Measurements from ENCODE around the gene TMEM185B. TPM values are rescaled to one million over a fixed set of nuclear protein-coding genes. Genes with fewer than 3 reads are reported as not detected.
A peak's percentile ranks its signal among the peaks of the same experiment; 100 is the strongest.

TMEM185B gene
- total RNA-seq, 1 donor = 41.7 TPM

DNA sequence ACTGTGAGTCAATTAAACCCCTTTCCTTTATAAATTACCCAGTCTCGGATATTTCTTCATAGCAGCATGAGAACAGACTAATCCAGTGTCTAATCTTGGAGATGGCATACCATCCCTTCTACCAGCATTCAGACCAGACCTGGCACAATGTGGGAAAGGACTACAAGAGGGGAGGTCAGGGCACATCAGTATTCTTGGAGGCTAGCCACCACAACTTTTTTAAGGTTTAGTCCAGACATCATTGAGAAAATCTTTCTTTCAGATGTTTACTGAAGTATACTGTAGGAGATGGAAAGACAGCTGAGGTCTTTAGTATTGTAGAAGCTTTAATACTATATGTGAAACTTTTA is 33.4 kb upstream of the TMEM185B start:
- no peak for DNase-seq (ENCODE audit: low read depth)
- H3K4me3 ChIP-seq (ENCODE audit: low read depth, low read length) = no peak overlapping the region
- TF ChIP-seq, protein P1, sequence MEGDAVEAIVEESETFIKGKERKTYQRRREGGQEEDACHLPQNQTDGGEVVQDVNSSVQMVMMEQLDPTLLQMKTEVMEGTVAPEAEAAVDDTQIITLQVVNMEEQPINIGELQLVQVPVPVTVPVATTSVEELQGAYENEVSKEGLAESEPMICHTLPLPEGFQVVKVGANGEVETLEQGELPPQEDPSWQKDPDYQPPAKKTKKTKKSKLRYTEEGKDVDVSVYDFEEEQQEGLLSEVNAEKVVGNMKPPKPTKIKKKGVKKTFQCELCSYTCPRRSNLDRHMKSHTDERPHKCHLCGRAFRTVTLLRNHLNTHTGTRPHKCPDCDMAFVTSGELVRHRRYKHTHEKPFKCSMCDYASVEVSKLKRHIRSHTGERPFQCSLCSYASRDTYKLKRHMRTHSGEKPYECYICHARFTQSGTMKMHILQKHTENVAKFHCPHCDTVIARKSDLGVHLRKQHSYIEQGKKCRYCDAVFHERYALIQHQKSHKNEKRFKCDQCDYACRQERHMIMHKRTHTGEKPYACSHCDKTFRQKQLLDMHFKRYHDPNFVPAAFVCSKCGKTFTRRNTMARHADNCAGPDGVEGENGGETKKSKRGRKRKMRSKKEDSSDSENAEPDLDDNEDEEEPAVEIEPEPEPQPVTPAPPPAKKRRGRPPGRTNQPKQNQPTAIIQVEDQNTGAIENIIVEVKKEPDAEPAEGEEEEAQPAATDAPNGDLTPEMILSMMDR (IDR thresholded peaks at IDR 0.05; ENCODE audit: insufficient read depth, low read length) = no peak

DNA sequence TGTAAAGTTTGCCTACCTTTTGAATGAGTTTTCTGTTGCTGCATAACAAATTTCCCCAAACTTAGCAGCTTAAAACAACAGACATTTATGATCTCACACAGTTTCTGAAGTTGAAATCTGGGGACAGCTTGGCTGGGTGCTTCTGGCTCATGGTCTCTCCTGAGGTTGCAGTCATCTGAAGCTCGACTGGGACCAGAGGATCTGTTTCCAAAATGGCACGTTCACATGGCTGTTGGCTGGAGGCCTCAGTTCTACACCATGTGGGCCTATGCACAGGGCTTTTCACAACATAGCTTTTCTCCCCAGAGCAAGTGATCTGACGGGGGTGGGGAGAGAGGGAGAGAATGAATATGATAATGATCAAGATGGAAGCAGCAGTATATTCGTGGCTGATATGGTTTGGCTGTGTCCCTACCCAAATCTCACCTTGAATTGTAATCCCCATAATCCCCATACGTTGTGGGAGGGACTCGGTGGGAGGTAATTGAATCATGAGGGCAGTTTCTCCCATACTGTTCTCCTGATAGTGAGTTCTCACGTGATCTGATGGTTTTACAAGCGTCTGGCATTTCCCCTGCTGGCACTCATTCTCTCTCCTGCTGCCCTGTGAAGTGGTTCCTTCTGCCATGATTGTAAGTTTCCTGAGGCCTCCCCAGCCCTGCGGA is 32.9 kb upstream of the TMEM185B start:
- TF ChIP-seq, protein P1 (IDR thresholded peaks at IDR 0.05; ENCODE audit: insufficient read depth, low read length) = no peak
- no peak overlapping the region for H3K4me3 ChIP-seq (ENCODE audit: low read depth, low read length)
- DNase-seq (ENCODE audit: low read depth) = no peak

DNA sequence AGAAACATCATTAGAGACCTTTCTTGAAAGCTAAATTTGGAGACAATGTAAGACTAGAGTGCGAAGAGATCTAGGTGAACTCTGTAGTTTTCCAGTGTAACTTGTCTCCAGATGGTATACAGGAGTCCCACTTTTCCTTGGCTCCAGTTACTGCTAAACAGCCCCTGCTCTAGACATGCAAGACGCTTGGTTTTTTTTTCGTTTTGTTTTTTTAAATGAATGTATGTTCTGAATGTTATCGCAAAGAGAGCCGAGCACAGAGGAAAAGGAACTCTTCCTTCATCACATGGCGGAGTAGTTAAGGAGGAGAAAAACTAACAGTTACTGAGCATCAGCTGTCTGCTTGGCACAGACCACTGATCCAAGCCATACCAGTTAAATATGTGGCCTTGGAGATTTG is 31.9 kb upstream of the TMEM185B start:
- no peak for DNase-seq (ENCODE audit: low read depth)
- no peak overlapping the region for H3K4me3 ChIP-seq (ENCODE audit: low read depth, low read length)
- TF ChIP-seq, protein P1 (IDR thresholded peaks at IDR 0.05; ENCODE audit: insufficient read depth, low read length) = no peak

DNA sequence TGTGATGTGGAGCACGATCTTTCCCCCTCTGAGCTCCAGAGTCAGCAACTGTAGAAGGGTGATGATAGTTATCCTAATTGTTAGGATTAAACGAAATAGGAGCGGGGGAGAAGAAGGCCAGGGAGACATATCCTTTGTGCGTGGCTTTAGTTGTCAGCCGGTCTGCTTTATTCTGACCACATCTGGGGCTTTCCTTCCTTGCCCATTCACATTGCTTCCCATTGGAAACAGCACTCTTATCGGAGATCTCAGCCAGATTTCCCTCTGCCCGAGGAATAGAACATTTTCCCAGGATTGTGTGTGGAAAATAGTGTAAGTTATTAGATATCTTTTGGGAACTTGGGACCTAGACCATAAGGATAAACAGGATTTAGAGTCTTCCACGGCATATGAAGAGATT is 31.0 kb upstream of the TMEM185B start:
- TF ChIP-seq, protein P1 (IDR thresholded peaks at IDR 0.05; ENCODE audit: insufficient read depth, low read length) = no peak

DNA sequence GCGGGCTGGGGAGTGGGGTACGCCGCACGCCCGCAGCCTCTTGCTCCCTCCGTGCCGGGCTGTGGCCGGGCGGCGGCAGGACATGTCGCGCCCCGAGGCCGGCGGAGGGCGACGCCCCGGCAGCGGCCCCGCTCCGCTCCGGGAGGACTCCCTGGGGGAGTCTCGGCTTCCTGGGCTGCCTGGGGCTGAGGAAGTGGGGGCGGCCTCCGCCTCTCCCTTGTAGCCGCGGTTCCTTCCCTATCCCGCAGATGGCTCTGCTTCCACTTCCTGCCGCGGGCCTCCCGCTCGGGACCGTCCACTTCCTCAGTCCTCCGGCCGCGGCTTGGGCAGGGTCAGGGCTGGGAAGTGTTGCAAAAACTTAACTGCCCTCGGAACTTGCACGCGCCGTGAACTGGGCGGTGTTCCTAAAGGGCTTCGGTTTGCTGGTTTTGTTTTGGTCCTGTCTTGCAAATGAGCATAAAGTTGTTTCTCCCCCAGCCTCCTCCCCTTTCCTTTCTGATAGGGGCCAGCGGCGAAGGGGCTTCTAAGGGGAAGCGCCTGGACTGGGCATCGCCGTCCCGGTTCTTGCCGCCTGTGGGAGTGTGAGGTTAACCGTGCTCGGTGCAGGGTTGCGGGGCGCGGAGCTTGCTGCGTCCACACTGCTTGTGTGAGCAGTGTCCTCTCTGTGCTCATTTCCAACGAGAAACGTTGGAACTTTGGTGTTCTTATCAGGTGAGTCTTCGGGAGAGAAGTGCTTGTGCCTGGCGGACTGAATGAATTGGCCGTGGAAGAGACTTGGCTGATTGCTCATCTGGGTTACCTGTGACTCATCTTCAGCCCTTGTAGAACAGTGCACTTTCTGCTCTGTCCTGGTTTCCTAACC is 30.1 kb upstream of the TMEM185B start:
- TF ChIP-seq, protein P1 (IDR thresholded peaks at IDR 0.05; ENCODE audit: insufficient read depth, low read length) = peak; percentile 56
- peak overlapping the region; percentile 86 for H3K4me3 ChIP-seq (ENCODE audit: low read depth, low read length)
- DNase-seq (ENCODE audit: low read depth) = peak; percentile 77

More for the DNA sequence above, 31.0 kb upstream of the TMEM185B start:
- H3K4me3 ChIP-seq (ENCODE audit: low read depth, low read length) = peak overlapping the region; percentile 86
- DNase-seq (ENCODE audit: low read depth) = peak; percentile 33

DNA sequence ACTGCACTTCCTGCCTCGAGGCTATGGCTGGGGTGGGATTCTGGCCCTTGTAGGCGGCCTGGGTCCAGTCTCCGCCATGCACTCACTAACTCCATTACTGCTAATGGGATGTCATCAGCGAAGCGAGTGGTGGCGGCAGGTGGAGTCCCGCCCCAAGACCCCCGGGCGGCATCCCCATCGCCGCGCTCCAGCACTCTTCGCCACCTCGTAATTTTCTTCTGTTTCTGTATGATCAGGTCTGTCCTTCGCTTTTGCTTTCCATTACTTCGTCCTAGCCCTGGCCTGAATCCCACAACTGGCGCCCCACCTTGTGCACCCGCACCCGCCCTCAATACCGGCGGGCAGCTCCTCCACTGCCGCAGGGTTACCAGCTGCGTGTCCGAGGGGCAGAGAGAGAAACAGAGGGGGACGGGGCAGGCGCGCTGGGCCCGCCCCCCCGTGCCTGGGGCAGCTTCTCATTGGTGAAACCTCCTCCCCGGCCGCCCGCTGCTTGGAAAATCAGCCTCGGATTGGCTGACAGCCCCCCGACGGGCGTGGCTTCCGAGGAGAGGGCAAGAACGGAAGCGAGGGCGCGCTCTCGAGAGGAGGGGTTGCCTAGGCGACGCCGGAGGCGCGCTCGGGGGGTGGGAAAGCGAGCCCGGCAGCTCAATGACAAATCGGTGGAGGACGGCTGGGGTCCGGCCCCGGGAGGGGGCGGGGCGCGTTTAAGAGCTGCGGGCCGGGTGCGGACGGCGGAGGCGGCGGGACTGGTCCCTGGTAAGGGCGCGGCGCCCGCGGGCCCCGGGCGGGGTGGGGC is 29.2 kb upstream of the TMEM185B start, which contains the start of gene RALB:
Gene RALB (plus strand): TSS at position 628 of the 796 bp plus-strand sequence. CDS start 25,813 bp downstream, outside the sequence.
- TF ChIP-seq, protein P1 (IDR thresholded peaks at IDR 0.05; ENCODE audit: insufficient read depth, low read length) = no peak
- peak within 1 kb of the TSS; percentile 86 for H3K4me3 ChIP-seq (ENCODE audit: low read depth, low read length)
- DNase-seq (ENCODE audit: low read depth) = peak; percentile 97
